Left hindlimb (tissue), 1 donor: ENCODE results near the gene OR13G1.
"Not testable (repeated sequence)": the region's sequence is repeated elsewhere in the genome, so short reads cannot be mapped to it uniquely, and the experiment has no call there.

ENCODE experiments used
- DNase-seq: peaks from one replicate; pipeline ENCODE4 v3.0.0-alpha.2; 2018

Gene OR13G1, protein sequence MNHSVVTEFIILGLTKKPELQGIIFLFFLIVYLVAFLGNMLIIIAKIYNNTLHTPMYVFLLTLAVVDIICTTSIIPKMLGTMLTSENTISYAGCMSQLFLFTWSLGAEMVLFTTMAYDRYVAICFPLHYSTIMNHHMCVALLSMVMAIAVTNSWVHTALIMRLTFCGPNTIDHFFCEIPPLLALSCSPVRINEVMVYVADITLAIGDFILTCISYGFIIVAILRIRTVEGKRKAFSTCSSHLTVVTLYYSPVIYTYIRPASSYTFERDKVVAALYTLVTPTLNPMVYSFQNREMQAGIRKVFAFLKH

DNA sequence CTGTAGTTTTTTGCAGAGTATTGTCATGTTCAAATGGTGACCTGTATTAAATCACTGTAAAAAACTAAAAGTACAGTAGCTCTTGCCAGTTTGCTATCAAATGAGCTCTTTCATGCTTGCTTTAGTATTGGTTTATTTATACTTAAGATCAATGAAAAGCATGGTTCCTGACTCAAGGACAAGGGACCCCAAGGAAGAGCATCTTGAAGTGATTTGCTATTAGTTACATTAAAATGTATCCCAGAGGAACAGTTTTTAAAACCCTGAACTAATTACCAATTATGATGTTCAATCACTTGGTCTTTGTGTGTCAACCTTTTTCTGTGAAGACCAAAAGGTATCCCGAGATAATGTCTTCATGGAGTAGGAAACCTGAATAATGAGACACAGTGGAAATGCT lies at the start of gene OR13G1:
OR13G1 (minus strand) TSS at position 101 of the 400 bp plus-strand sequence. CDS start 6,698 bp downstream, outside the sequence.
- no peak for DNase-seq

DNA sequence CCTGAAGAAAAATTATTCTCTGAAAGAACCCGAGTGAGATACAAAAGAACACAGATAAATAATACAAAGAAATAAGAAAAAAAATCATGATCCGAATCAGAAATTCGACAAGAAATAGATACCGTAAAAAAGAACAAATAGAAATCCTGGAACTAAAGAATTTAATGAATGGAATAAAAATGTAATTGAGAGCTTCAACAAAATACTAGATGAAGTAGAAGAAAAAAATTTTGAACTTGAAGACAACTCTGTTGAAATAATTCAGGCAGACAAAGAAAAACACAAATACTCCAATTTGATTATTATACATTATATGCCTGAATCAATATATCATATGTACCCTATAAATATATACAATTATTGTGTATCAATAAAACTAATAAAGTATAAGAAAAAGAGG lies 41.7 kb upstream of the OR13G1 start:
- DNase-seq, result no peak

DNA sequence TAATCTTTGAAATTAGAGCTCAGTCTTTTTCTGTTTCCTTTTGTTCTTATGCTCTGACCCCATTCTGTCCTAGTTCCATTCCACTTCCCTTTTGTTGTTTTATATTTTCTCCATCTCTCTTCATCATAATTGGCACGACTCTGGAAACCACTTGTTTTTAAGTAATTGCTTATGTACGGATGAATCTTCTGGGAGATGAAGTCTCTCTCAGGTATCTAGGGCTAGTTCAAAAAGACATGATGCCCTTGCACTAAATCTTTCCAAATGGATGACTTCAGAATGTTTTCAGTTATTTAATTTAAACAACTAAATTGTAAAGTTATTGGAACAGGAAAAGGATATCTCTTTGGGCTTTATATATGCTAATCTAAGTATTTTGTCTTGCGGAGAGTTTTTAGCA lies 37.0 kb upstream of the OR13G1 start, which contains the start of gene OR6F1:
OR6F1 (minus strand) TSS at position 101 of the 400 bp plus-strand sequence. CDS start 3,891 bp downstream, outside the sequence.
- no peak for DNase-seq

DNA sequence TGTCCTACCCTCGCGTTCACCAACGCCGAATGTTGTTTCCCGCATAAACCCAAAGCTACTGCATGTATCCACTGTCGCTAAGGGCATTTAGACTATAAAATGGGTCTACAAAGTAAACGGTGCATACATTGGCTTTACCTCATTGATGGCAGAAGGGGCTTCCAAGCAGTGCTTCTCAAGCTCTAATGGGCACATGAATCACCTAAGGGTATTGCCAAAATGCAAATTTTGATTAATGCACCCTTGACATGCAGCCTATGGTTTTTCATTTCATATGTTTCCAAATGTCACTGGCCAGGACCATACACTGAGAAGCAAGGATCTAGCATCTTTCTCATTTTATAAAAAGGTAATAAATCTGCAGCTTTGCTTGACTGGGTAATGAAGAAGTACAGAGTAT lies 34.2 kb upstream of the OR13G1 start:
- no peak for DNase-seq

DNA sequence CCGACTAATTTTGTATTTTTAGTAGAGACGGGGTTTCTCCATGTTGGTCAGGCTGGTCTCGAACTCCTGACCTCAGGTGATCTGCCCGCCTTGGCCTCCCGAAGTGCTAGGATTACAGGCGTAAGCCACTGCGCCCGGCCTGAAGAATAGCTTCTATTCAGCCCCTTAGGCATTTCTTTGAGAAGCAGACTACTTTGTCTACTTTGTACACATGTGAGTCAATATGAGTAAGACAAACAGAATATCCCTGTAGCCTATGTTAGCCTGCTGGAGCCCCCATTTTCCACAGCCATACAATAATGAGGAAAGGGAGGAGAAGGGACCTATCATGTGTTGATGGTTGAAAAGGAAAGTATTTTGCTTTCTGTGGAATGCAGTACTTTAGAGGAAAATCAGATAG lies 31.1 kb upstream of the OR13G1 start:
- not testable (repeated sequence) for DNase-seq

DNA sequence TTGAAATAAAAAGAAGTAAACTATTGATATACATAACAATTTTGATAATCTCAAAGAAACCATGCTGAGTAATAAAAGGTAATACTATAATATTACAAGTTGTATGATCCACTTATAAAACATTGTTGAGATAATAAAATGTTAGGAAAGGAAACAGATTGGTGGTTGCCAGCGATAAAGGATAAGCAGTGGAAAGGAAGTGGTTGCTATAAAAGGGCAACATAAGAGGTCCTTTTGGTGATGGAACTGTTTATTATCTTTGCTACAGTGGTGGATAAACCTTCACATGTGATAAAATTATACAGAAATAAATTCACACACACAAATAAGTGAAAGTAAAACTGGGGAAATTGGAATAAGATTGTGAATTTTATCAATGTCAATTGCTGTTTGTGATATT lies 21.8 kb upstream of the OR13G1 start:
- no peak for DNase-seq

DNA sequence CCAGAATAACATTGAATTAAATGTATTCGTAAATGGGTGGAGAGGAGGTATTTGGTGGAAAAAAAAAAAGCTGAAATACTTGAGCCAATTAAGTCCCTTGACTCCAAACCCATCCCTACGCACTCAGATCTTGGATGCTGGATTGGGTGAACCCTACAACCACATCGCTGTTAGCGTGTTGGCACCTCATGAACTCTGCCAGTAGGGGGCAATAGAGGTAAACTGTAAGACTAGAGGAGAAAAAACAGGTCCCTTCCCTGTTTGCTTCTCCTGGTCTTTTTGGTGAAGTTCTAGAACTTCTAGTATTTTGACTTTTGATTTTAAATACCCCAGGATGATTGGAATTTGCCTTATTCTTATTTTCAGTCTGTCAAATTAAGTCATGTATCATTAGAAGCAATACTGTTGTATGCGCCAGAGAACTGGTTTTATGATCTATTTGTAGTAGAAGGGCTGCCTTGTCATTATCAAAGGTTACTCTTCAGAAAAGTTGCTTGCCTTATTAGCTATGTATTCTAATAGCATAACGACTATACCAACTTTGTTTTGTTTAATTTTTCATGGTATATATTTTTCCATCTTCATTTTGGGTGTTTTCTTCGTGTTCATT lies 1.9 kb upstream of the OR13G1 start:
- DNase-seq, result no peak

DNA sequence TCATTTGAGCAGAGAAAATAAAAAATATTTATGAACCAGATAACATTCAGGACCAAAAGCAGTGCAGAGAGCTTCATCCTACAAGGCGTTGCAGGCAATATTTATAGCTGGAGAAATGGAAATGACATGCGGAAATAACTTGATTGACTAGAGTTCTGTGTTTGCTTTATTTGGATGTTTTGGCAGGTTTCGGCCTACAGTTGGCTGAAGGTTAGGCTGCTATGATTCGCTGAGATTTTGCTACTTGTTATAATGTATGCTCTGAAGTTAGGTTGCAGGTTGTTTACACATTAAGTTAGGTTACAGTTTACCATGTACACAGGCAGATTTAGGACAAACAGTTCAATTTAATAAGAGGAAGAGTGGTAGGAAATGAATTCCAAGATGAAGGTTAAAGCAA lies 632 bp upstream of the OR13G1 start:
- no peak for DNase-seq

DNA sequence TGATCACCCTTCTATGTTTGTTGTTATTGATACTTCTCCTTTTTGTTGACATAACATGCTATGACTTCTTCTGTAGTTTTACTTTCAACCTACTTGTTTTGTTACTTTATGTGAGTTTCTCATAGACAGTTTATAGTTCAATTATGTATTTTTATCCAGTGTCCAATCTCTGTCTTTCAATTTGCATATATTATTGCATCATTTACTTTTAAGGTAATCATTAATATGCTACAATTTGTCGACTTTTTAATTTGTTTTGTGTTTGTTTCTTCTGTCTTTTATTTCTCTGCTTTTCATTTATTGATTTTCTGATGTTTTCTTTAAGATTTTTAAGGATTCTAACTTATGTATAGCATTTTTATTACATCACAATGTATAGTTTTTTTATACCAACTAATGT lies 10.3 kb downstream of the OR13G1 start:
- DNase-seq, result no peak

DNA sequence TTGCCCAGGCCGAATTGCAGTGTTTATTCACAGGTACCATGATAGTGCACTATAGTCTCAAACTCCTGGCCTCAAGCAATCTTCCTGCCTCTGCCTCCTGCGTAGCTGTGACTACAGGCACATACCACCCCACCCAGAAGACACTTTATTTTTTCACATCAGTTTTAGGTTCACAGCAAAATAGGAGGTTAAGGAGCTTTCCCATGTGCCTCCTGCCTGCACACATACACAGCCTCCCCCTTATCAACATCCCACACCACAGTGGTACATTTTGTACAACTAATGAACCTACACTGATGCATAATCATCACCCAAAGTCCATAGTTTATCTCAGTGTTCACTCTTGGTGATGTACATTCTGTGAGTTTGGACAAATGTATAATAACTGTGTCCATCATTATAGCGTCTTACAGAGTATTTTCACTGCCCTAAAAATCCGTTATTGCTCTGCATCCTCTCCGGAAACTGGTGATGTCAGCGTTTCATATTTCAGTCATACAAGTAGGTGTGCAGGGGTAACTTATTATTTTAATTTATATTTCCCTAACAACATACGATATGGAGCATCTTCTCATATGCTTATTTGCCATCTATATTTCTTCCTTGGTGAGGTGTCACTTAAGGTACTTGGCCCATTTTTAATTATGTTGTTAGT lies 23.2 kb downstream of the OR13G1 start:
- DNase-seq, result no peak

DNA sequence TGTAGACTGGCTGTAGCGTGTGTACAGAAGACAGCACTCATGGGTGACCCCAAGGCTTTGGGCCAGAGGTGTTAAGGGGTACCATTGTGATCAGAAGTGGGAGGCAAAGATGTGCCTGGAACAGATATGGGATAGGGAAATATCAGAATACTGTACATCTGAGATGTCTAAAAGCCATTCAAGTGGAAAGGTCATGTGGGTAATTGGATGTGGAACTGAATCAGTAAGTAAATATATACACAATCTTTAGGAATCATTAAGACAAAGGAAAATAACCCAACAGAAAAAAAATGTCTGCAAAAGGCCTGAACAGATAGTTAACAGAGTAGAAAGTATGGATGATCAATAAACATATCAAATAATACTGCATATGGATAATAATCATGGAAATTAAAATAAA lies 26.5 kb downstream of the OR13G1 start:
- no peak for DNase-seq

DNA sequence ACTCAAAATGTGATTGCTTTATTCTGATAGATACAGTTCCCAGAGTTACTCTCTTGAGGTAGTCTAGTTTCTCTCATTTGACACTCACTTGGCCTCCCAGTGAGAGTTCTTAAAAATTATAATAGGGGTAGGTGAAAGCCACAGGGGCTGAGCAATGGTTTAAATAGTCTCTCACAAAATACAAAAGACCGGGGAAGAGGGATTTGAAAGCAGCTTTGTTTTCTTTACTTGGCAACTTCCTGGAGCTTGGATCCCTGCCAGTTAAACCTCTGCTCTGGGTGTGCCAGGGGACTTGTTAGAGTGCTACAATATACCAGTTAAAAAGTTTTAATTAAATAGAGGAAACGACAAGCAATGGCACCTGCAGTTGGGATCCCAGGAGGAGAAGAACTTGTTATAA lies 31.7 kb downstream of the OR13G1 start:
- no peak for DNase-seq

DNA sequence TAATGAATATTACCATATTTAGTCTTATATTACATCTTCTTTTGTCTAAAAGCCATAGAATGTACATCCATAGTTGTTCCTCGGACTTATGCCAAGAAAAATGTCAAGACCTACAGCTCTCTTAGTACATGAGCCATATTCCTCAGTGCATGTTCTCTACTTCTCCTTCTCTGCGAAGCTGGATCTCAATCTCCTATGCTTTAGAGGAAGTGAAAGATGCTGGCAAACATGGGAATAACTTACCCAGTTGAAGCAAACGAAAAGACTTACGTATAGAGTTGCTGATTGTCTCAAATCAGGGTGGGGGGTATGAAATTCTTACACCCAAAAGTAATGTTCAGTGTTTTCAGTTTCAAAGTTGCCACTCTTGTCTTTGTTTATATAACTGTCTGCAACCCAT lies 32.7 kb downstream of the OR13G1 start:
- no peak for DNase-seq

DNA sequence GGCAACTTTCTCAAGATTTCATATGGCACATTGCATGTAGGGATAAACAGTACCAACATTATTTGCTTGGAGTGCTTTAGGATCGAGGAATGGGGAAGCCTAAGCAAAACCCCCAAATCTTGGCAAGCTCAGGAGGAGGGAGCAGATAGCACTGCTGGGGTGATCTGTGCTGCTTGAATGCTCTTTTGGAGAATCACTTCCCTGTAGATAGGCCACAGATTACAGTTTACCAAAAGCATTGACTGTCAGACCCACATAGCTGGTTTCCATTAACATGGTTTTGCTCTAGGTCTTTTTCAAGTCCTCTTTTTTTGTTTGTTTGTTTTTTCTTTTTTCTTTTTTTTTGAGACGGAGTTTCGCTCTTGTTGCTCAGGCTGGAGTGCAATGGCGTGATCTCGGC lies 36.8 kb downstream of the OR13G1 start:
- no peak for DNase-seq

DNA sequence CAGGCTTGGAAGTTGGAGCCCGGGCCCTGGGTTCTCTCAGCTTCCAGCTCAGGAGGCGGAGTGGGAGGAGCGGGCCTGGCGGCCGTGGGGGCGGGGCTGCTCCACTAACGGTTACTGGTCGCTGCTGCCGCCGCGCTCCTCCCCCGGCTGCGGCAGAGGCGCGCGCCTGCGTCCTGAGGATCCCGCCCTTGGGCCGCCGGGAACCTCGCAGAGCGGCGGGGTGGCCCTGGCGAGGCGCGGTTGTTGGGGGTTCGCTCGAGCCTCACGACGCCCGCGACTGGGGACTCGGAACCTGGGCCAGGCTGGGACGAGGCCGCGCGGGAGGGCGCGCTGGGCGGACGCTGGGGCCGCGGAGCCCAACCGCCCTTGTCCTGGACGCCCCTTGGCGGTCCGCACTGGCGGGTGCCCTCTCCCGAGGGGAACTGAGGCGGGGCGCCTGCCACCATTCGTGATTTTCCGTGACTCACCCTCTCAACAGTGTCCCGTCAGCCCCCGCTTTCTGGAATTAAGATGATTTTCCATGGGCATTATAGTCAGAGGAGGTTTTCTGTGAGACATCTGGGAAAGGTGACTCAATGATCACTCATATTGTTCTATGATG lies 40.1 kb downstream of the OR13G1 start:
- DNase-seq, result peak; percentile 60

DNA sequence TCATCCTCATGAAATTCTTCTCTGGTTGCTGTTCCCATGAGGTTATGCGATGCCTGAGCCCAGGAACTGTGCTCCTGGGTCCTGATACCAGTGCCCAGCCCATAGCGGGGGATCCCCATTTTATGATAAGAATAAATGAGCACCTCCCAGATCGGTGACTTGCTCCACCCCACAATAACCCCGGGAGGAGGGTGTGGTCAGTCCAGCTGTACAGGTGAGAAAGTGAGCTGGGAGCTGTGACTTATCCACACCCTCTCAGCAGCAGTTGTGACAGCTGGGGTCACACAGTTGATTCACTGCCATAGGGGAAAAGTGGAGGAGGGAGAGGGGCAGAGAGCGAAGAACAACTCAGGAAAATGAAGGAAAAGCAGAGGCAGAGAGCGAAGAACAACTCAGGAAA lies 40.8 kb downstream of the OR13G1 start:
- DNase-seq, result no peak

DNA sequence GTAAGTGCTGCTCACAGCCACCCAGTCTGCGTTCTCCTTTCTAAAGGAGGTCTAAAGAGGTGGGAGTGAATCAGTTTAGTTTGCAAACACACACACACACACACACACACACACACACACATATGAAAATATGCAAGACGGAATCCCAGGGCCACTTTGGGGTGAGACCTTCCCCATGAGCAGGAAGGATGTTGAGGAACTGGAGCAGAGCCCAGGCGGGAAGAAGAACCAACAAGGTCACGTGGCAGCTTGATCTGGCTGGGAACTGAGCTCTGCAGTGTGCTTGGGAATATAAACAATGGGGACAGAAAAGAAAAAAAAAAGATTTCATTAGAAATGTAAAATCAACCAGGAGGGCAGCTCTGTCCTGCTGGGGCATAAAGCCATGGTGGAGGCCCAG lies 41.5 kb downstream of the OR13G1 start:
- no peak for DNase-seq

DNA sequence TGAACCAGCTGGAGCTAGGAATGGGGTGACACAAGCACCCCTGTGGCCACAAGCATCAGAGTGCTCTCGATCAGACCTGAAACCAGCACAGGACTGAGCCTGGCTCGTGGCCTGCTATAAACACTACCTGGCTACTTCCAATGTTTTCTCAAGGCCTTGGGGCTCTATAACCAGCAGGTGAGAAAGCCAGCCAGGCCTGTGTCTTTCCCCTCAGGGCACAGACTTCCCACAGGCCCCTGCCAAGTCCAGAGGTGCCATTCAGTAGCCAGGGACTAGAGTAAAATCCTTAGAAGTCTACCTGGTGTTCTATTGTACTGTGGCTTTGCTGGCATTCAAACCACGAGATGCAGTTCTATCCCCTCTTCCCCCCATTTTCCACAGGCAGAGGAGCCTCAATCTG lies 51.6 kb downstream of the OR13G1 start:
- no peak for DNase-seq
